ENCODE results near the gene CGB8.
"Not testable (repeated sequence)": the region's sequence is repeated elsewhere in the genome, so short reads cannot be mapped to it uniquely, and the experiment has no call there.

The CGB8 gene

DNA sequence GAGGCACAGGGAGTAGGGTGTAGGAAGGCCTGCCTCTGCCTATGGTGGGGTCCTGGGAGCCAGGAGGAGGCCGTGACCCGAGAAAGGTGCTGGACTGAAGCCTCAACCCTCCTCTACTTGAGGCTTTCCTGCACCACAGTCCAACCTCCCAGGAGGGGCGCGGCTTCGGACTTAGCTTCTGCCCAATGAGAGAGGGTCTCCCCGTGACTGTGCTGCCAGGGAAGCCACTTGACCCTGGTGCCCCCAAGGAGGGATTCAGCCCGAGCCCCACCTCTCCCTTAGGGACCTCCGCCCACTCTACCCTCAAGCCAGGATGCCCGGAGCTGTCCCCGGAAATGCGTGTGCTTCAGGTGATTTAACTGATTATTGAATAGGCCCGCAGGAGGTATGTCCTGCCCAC, at the start of gene CGB8:
TSS of gene CGB8 (minus strand) at position 101 of the 400 bp plus-strand sequence. CDS start 372 bp downstream, outside the sequence.
- DNase-seq: not testable (repeated sequence)

DNA sequence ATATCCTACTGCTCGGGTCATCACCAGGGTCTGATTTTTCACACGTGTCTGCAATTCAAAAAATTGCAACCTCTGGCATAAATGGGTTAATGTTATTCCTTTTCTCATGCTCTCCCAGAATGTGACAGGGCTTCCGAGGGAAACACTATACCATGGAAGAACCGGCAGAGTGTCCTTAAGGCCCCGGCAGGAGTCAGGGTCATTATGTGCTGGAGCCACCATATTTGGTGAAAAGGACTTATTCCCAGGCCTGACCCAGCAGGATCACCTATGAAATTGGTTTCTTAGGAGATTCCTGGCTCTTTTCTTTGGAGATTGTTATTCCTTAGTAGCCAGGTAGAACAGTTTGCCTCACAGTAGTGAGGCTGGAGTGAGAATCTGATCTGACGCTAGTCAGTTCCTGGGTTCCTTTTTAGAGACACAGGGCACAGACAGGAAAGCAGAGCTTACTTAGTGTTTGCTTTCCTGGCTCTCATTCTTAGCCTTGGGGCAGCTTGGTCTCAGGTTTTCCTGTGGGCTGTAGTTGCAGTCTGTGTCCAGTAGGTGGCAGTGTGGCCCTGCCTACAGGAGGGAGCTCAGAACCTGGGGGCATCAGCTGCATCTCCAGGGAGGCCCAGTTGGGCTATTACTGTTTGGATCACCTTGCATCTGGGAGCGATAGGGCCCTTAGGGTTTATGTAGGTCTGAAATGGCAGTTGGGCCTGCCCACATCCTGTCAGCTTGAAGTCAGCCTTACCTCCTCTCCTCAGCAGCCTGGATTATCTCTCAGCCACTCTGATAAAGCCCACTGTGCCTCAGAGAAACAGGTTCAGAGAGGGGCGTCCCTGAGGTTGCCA, 48.8 kb upstream of the CGB8 start:
- DNase-seq: peak; percentile 70

DNA sequence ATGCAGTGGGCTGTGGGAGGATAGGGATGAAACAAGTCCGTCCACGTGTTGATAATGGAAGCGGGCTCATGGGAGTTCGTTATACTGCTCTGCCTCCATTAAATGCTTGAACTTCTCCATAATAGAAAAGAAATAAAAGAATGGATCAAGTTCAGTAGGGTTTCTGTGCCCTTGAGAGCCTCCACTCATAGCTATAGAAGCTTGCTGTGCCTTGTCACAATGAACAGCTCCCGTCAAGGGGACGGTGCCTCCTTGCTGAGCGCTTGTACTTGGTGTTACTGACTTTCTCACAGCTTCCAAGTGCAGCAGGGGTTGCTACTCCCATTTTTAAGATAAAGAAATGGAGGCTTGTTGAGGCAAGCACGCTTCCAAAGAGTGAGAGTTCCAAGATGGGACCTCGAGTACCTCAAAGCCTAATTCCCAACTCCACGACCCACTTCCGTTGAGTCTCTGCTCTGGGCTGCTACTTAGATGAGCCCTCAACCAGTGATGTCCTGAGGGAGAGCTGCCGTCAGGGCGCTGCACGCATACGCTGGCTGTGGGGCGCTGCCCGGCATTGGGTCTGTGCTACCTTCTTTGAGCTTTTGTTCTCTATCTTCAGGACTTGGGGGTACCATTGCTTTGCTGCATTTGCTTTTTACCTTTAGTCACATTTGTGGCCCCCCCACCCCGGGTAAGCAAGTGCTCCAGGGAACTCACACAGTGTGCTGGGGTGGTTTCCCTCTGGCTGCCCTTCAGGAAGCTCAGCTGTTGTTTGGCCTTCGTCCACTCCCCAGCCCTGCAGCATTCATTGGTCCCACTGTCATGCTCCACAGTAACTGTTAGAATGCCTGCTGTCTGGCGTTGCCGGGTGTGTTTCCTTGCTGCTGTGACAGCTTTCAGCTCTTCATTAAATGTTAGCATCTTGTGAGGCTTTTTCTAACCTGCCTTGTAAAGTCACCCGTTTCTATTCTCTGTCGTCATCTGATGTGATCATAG, 45.9 kb upstream of the CGB8 start:
- no peak for DNase-seq

DNA sequence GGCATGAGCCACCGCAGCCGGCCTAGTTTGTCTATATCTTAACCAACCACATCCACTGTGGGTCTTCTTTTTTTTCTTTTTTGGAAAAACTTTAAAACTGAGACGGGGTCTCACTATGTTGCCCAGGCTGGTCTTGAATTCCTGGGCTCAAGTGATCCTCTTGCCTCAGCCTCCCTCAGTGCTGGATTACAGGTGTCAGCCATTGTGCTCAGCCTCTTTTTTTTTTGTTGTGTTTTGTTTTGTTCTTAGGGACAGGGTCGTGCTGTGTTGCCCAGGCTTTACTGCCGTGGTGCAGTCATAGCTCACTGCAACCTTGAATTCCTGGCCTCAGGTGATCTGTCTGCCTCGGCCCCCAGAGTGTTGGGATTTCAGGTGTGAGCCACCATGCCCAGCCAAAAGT, 43.8 kb upstream of the CGB8 start:
- DNase-seq: no peak

DNA sequence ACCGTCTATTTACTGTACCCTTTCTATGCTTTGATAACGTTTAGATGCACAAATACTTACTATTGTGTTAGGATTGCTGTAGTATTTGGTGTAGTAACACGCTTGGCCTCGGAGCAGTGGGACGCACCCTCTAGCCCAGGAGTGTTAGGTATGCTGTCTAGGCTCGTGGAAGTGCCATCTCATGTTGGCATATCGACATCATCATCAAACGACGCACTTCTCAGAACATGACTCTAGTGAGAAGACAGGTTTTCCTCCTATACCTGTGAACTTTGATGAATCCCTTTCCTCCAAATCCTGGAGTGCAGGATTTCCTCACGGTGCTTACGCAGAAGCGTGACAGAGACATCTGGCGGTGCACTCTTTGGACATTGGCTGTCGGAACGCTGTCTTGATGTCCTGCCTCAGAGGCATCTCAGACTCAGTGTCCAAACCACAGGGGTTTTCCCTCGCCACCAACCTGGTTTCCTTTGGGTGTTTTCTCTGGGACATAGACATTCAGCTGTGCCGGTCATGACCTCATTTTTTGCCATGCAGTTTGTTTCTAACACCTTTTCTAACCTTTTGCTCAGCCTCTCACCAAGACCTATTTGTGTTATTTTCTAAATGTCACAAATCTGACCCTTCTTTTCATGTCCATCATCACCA, 42.6 kb upstream of the CGB8 start:
- no peak for DNase-seq

DNA sequence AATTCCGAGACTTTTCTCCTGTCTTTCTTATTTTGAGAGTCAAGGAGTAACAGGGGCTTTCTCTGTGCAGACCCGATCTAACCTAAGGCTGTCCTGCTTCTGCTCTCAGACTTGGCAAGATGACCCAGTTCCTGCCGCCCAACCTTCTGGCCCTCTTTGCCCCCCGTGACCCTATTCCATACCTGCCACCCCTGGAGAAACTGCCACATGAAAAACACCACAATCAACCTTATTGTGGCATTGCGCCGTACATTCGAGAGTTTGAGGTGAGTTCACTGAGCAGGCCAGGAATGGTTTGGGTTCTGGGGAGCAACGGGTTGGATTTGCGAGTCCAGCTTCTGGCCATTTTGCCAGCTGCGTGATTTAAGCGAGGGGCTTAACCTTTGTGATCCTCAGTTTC, 37.4 kb upstream of the CGB8 start:
- no peak for DNase-seq

DNA sequence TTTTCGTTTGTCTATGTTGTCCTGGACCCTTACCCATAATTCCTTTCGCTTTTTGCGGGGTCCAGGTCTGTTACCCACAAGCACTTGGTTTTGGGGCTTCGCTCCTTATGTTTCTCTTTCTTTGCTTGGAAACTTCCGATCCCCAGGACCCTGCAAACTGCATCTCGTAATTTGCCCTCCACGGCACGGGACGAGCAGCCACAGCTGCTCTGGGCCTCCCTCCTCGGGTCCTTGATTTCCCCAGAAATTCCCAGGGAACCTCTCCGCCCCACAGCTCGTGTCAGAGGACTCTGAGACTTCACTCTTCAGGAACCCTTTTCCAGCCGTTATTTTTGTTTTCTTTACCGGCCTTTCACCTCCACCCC, 36.9 kb upstream of the CGB8 start:
- DNase-seq: no peak

DNA sequence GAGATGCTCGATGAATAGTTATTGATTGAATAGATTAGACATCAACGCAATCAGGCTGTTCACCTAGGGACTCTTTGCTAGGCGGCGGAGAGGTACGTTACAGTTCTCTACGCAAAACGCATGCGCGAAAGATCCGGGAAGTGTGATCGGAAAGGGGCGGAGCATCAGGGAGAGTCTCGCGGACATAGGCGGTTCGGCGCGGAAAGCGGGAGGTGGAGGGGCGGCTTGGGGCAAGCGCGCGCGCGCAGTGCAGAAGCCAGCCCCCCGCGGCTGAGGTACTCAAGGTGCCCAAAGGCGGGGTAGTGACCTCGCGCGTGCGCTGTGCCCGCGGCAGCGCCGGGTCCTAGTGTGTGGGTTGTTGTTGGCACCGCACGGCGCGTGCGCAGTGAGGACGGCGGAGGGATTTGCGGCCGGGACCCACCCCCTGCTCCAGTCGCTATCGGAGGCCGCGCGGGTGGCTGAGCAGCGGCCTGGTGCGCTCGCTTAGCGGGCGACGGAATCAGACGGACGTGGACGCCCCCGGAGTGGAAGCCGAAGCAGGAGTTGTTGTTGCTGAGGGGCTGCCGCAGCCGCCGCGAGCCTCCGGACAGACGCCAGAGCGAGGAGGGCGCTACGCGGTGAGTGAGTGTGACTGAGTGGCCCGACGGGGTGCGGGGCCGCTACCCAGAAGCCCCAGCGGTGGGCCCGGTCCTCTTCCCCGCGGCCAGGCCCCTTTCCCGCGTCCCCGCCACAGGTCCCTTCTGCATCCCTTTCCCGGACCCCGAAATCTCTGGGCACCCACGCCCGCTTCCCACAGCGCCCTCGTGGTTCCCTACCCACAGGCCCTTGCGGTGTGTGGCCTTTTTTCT, 36.3 kb upstream of the CGB8 start, which contains the start of gene SNRNP70:
TSS of gene SNRNP70 (plus strand) at position 432 of the 848 bp plus-strand sequence. CDS start 964 bp downstream, outside the sequence.
- peak; percentile 99 for DNase-seq

DNA sequence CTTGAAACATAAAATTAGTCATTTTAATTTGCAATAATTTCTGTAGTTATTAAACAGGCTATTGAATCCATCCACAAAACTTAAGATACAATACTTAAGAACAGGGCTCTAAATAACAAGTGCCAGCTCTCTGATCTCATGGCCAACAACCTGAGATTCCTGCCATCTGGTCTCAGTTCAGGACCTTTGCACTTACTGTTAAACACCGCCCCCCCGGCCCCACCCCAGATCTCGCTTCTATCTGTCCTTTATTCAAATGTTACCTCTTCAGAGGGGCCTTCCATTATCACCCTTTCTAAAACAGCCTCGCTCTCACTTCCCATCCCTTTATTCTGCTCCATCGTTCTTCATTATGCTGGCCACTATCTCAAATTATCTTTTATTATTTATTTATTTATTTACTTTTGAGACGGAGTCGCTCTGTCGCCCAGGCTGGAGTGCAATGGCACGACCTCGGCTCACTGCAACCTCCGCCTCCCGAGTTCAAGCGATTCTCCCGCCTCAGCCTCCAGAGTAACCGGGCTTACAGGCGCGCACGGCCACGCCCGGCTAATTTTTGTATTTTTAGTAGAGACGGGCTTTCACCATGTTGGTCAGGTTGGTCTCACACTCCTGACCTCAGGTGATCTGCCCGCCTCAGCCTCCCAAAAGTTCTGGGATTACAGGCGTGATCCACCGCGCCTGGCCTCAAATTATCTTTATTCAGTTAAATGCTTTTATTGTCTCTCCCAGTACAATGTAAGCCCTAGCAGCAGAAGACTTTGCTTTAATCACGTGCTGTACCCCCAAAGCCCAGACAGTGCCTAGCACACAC, 35.5 kb upstream of the CGB8 start:
- DNase-seq: no peak

DNA sequence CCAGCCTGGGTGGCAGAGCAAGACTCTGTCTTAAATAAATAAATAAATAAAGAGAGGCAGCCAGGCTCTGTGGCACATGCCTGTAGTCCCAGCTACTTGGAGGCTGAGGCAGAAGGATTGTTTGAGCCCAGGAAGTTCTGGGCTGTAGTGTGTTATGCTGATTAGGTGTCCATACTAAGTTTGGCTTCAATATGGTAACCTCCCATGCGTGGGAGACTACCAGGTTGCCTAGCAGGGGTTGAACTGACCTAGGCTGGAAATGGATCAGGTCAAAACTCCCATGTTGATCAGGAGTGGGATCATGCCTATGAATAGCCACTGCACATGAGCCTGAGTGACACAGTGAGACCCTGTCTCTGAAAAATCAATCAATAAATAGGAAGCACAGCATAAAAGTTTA, 32.4 kb upstream of the CGB8 start:
- DNase-seq: no peak

DNA sequence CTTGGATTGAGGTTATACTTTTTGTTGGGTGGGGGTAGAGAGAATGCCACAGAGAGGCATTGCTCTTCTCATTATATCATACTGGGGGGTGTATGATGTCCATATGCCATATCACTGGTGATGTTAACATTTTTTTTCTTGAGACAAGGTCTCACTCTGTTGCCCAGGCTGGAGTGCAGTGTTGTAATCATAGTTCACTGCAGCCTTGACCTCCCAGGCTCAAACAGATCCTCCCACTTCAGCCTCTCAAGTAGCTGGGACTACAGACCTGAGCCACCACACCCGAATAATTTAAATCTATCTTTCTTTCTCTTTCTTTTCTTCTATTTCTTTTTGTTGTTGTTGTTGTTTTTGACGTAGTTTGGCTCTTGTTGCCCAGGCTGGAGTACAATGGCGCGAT, 31.5 kb upstream of the CGB8 start:
- DNase-seq: no peak

DNA sequence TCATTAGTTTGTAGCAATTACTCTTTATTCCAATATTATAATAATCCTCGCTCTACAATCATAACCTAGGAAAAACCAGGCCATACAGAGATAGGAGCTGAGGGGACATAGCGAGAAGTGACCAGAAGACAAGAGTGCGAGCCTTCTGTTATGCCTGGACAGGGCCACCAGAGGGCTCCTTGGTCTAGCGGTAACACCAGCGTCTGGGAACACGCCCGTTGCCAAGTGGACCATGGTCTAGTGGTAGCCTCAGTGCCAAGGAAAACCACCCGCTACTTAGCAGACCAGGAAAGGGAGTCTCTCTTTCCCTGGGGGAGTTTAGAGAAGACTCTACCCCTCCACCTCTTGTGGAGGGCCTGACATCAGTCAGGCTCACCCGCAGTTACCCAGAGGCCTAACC, 26.0 kb upstream of the CGB8 start:
- DNase-seq: not testable (repeated sequence)

DNA sequence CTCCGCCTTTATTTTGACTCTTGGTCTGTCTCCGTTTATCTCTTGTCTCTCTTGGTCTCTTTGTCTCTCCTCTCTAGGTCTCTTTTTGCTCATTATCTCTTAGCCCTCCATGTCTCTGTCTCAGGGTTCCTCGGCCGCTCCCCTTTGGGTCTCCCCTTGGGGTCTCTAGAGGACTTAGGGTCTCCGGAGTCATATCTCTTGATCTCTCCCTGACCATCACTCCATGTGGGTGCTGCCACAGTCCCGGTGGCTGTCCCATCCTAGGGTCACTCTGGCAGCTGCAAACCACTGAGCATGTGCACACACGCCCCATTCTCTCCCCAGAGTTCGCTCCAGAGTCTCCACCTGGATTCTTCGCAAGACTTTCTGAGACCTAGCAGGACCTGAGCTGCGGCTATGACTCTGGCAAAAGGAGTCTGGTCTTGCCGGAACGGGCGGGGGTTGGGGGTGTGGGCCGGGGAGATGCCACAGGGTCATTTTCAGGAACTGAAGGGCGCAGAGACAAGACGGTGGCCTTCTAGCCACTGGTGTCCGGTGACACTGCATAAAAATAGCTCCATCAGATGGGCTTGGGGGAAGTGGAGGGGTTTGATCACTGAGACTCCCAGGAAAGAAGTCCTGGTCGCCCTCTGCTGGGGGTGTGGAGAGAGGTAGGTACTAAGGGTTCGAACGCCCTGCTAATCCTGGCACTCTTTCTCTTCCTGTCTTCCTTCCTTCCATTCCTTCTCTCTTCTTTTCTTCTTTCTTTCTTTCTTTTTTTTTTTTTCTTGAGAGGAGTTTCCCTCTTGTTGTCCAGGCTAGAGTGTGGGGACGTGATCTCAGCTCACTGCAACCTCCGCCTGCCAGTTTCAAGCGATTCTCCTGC, 24.8 kb upstream of the CGB8 start:
- DNase-seq: no peak

DNA sequence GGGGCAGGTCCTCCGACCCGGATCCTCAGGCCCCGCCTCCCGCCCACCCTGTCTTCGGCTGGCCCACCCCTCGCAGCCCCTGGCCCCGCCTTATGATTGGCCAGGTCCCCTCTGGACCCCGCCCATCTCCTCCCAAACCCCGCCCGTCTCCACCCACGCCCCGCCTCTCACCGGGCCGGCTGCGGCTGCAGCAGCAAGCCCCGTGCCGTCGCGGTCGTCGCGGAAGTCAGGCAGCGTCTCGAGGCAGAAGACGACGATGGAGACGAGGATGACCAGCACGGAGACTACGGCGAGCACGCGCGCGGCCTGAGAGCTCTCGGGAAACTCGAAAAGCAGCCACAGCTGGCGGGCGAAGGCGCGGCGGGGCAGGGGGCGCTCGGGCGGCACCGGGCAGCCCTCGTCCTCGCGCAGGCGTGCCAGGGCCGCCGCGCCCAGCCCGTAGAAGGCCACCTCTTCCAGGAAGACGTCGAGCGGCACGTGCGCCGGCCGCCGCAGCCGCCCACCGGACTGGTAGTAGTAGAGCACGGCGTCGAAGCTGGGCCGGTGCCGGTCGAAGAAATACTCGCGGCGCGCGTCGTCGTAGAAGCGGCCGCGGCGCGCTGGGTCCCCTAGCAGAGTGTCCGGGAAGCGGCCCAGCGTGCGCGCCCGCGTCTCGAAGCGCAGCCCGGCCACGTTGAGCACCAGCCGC, 23.1 kb upstream of the CGB8 start:
- DNase-seq: no peak

DNA sequence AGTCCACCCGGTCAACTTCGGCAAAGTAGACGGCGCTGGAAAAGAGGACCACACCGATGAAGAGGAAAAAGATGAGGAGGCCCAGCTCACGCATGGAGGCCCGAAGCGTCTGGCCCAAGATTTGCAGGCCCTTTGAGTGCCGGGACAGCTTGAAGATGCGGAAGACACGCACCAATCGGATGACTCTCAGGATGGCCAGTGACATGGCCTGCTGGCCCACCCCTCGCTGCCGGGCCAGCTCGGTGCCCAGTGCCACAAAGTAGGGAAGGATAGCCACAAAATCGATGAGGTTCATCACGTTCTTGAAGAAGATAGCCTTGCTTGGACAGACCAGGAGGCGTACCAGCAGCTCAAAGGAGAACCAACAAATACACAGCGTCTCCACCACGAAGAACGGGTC, 21.5 kb upstream of the CGB8 start:
- DNase-seq: no peak

DNA sequence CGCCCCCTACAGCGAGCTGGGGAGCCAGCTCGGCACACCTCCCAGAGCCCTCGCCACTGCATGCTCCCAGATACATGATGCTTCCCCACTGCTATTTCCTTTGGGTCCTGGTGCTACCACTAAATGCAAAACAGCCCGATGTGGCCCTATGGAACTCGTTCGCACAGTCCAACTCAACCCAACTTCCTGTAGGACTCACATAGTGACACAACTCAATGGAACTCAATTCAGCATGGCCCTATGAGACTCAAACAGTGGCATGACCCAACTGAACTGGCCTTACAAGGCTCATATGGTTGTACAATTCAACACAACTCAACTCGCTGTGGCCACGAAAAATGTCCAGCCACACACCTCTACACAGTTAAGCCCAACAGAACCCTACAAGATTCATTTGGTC, 20.1 kb upstream of the CGB8 start:
- no peak for DNase-seq

DNA sequence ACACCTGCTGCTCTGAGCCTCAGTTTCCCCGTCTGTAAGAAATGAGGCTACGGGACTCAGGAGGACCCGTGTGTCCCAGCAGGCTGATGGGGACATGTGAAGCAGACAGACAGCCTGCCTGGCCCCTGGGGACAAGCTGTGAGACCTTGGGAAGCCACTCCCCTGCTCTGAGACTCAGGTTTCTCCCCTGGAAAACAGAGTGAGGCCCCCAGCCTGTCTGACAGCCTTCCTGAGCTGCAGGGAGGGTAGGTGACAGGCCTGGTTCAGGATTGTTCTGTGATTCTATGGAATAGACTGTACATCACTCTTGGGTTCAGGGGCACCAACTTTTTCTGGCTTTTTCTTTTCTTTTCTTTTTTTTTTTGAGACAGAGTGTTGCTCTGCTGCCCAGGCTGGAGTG, 18.6 kb upstream of the CGB8 start:
- DNase-seq: no peak

DNA sequence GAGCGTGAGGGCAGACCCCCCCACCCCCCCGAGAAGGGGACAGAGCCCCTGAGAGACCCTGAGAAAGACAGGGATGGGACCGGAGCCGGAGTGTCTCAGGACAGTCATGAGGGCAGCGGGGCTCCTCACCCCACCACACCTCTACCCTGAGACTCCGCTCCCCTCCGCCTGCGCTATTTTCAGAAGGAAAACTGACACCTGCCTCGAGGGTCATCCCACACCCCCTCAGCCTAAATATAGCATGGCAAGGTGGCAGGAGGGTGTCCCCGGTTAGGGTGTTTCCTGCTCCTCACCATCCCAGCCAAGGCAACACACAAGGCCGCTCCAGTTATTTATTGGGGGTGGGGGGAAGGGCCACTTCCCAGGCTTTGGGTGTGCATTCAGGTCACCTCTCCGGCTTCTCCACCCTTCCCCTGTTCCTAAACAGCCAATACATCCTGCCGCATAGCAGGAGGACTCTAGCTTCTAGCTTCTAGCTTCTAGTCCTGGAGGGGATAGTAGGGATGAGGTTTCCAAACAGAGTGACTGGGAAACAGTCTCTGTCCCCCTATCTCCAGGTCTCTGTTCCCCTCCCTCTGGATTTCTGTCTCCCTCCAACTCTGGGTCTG, 17.1 kb upstream of the CGB8 start:
- no peak for DNase-seq

Data from left hindlimb (tissue), 1 donor.